Measurements from ENCODE around the gene SH3BGR.

- TF ChIP-seq CTCF (IDR thresholded peaks at IDR 0.05; ENCODE audit: control extremely low read depth in 1 of 3, insufficient read depth in 1 of 3, low read depth in 1 of 3, low read length in 3 of 3) (no peak), POLR2A (IDR thresholded peaks at IDR 0.05; ENCODE audit: control extremely low read depth in 1 of 2, low read depth in 2 of 2, low read length in 2 of 2) (no peak), EGR1 (IDR thresholded peaks at IDR 0.05; ENCODE audit: borderline replicate concordance, low read depth, low read length) (no peak), SP1 (IDR thresholded peaks at IDR 0.05; ENCODE audit: low read depth, low read length) (no peak), EZH2 (IDR thresholded peaks at IDR 0.05; ENCODE audit: low read depth, low read length, severe bottlenecking) (no peak), CEBPB (IDR thresholded peaks at IDR 0.05; ENCODE audit: low read depth, low read length) (no peak), JUN (IDR thresholded peaks at IDR 0.05; ENCODE audit: low read depth, low read length) (no peak), GABPA (IDR thresholded peaks at IDR 0.05; ENCODE audit: borderline replicate concordance, insufficient read depth, low read length) (no peak), CBX5 (IDR thresholded peaks at IDR 0.05; ENCODE audit: low read depth, low read length) (no peak), ASH2L (IDR thresholded peaks at IDR 0.05; ENCODE audit: low read length) (no peak), CBX8 (IDR thresholded peaks at IDR 0.05; ENCODE audit: borderline replicate concordance, low read depth, low read length) (no peak), SAP30 (IDR thresholded peaks at IDR 0.05; ENCODE audit: insufficient read depth, insufficient replicate concordance, low read length) (no peak), ATF2 (IDR thresholded peaks at IDR 0.05; ENCODE audit: low read length) (no peak), SP2 (IDR thresholded peaks at IDR 0.05; ENCODE audit: low read length) (no peak)
Observed at GRCh38 chr21:39472786-39473185, 21.0 kb downstream of the SH3BGR start.
